Left ventricle myocardium inferior (tissue), 1 donor: Measurements from ENCODE around the gene RGS14. TPM values are rescaled to one million over a fixed set of nuclear protein-coding genes. Genes with fewer than 3 reads are reported as not detected.

Source experiments
- DNase-seq: peaks from one replicate; pipeline ENCODE4 v3.0.0-alpha.2; 2020
- H3K27ac ChIP-seq: fragments of 200-600 bp; replicated peaks from 2 replicates; pipeline ENCODE4 v1.8.0; 2021
- H3K27me3 ChIP-seq: fragments of 200-600 bp; 2 replicates; pipeline ENCODE4 v1.8.0; 2021; ENCODE audit warnings: low read depth
- H3K36me3 ChIP-seq: fragments of 200-600 bp; 2 replicates; pipeline ENCODE4 v1.8.0; 2021
- H3K4me1 ChIP-seq: fragments of 200-600 bp; 2 replicates; pipeline ENCODE4 v1.8.0; 2021
- H3K4me3 ChIP-seq: fragments of 200-600 bp; 2 replicates; pipeline ENCODE4 v1.8.0; 2021; ENCODE audit warnings: mild to moderate bottlenecking, moderate library complexity
- H3K9me3 ChIP-seq: fragments of 200-600 bp; replicated peaks from 2 replicates; pipeline ENCODE4 v1.8.0; 2021
- CTCF ChIP-seq: fragments of 200-600 bp; IDR thresholded peaks from 2 replicates; pipeline ENCODE4 v1.8.0; 2021; ENCODE audit warnings: antibody characterized with exemption, mild to moderate bottlenecking, borderline replicate concordance
- intact Hi-C: fragments of 100-400 bp; cut with micrococcal nuclease; formaldehyde crosslinking; loops from one replicate; pipeline ENCODE4 v1.11.0; 2022
- total RNA-seq: library from RNA; stranded (reverse); fragmentation: NEBNext Ultra II Directional; extraction: Animal tissue kit (Norgen Biotek cat#: 25700); gene quantifications from one replicate; pipeline ENCODE4 v1.2.1, GENCODE V29; 2021
- donor health status: DM: no; HTN: yes; CAD: no; lungs with severe emphysema.

Gene RGS14
- total RNA-seq, 1 donor from 2014 or later: 4.6 TPM

DNA sequence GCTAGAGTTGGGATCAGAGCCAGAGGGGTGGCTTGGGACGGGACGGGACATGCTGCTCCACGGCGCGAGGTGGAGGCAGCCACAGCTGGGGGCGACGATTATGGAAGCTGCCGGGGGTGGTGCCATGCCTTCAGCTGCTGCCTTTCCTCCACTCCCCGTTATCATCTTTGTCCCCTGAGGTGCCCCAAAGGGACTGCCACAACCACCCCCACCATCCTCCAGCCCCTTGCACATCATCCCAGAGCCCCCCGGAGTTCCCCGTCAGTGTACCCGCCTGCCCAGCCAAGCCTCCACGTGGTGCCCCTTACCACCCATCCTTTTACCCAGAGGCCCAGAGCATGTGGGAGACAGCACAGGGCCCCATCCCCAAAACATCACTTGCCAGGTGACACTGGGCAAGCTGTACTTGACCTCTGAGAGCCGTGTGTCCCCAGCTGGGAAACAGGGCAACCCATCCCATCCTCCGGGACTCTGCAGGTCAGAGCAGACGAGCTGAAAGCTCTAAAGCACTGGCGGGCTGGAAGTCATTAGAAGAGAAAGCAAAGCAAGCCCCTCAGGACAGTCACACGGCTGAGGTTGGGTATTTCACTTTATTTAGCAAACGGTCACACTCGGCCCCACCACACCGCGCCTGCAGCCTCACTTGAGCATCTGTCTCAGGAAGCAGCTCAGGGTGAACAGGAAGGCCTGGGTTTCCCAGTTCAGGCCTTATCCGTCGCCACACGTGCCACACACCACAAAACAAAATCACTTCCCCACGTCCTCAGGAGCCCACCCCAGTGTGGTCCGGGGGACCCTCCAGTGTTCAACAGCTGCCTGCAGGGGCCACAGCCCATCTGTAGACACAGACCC, 26.5 kb upstream of the RGS14 start:
- intact Hi-C loops: no loop called here
- H3K9me3 ChIP-seq: no peaks in the 10 kb centered on the region
- H3K36me3 ChIP-seq: peaks cover 73% of the 10 kb centered on the region
- TF ChIP-seq CTCF: no peak
- no peak overlapping the region for H3K4me3 ChIP-seq
- no peak overlapping the region for H3K27ac ChIP-seq
- DNase-seq: no peak
- peaks cover 37% of the 10 kb centered on the region for H3K4me1 ChIP-seq
- H3K27me3 ChIP-seq: no peaks in the 10 kb centered on the region

- no peak for TF ChIP-seq CTCF
Observed at GRCh38 chr5:177332031-177332895, 25.5 kb upstream of the RGS14 start.

DNA sequence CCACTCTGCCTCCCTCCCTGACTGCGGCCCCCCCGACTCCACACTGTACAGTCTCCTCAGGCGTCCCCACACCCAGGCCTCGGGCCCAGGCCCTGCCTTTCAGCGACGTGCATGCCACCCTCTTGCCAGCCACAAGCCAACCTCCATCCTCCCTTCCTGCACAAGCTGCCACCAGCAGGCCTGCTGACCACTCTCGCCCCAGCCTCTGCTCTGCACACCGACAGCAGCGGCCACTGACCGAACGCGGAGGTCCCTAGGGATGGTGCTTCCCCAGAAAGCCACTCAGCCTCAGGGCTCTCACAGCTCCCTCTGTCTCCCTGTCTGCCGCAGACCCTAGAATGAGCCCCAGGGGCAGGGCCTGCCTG, 24.8 kb upstream of the RGS14 start:
- TF ChIP-seq CTCF: no peak
- no peak overlapping the region for H3K27ac ChIP-seq
- peaks cover 34% of the 10 kb centered on the region for H3K4me1 ChIP-seq
- H3K36me3 ChIP-seq: peaks cover 90% of the 10 kb centered on the region
- H3K27me3 ChIP-seq: no peaks in the 10 kb centered on the region
- intact Hi-C loops: no loop called here
- H3K4me3 ChIP-seq: no peak overlapping the region
- H3K9me3 ChIP-seq: no peaks in the 10 kb centered on the region
- no peak for DNase-seq

More at GRCh38 chr5:177332031-177332895, 25.5 kb upstream of the RGS14 start:
- intact Hi-C loops: no loop called here
- no peaks in the 10 kb centered on the region for H3K9me3 ChIP-seq
- no peak overlapping the region for H3K27ac ChIP-seq
- no peak overlapping the region for H3K4me3 ChIP-seq
- peaks cover 83% of the 10 kb centered on the region for H3K36me3 ChIP-seq
- DNase-seq: no peak
- H3K4me1 ChIP-seq: peaks cover 40% of the 10 kb centered on the region
- H3K27me3 ChIP-seq: no peaks in the 10 kb centered on the region

GRCh38 chr5:177333420-177334154, 24.1 kb upstream of the RGS14 start:
- no peaks in the 10 kb centered on the region for H3K27me3 ChIP-seq
- no peaks in the 10 kb centered on the region for H3K9me3 ChIP-seq
- DNase-seq: no peak
- no peak for TF ChIP-seq CTCF
- H3K4me1 ChIP-seq: peaks cover 31% of the 10 kb centered on the region
- intact Hi-C loops: no loop called here
- peaks cover 96% of the 10 kb centered on the region for H3K36me3 ChIP-seq
- no peak overlapping the region for H3K27ac ChIP-seq
- no peak overlapping the region for H3K4me3 ChIP-seq

GRCh38 chr5:177334155-177334551, 23.6 kb upstream of the RGS14 start:
- DNase-seq: no peak
- no peak for TF ChIP-seq CTCF
- intact Hi-C loops: no loop called here
- Histone ChIP-seq H3K36me3 (peaks cover 97% of the 10 kb centered on the region), H3K27me3 (no peaks in the 10 kb centered on the region), H3K4me3 (no peak overlapping the region), H3K9me3 (no peaks in the 10 kb centered on the region), H3K4me1 (peaks cover 32% of the 10 kb centered on the region), H3K27ac (no peak overlapping the region)
